Measurements from ENCODE around the gene EIF3K. TPM values are rescaled to one million over a fixed set of nuclear protein-coding genes. Genes with fewer than 3 reads are reported as not detected.

The EIF3K gene
- total RNA-seq, 1 donor from 2014 or later: 120 TPM

DNA sequence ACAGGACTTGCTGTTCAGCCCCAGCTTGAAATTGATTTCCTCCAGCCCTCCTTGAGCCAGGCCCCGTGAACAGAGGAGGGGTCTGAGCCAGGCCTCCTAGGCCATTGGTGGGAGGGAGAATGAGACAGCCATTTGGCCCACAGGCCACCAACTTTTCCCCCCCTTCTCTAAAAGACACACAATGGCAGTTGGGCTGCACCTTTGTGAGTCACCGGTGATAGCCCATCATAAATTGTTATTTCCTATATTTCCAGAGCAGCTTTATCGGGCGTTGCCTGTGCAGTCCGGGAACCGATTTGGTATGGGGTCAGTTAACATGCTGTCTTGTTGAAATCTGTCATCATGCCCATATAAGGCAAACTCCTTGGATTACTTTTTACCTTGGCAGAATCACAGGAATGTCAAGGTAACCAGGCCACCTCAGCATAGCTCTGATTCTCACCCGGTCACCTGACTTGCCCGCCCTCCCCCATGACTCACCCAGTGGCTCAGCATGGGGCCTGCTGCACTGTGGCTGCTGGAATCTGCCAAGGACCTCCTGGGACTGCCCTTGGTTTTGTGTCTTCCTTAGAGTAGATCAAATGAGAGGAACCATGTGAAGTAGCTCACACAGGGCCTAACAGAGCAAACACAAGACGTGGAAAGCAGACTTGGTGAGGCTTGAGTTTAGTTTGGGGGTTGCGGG is 64.5 kb downstream of the EIF3K start:
- DNase-seq (ENCODE audit: low spot score in 2 of 2): no peak
- no peak for FAIRE-seq

- no peak for FAIRE-seq
These were observed 65.3 kb downstream of the EIF3K start for GRCh38 chr19:38684078-38684861.

GRCh38 chr19:38684862-38685665 is 66.1 kb downstream of the EIF3K start:
- DNase-seq (ENCODE audit: low spot score in 2 of 2): no peak
- FAIRE-seq: no peak

More at GRCh38 chr19:38684078-38684861, 65.3 kb downstream of the EIF3K start:
- no peak for DNase-seq (ENCODE audit: low spot score in 2 of 2)

DNA sequence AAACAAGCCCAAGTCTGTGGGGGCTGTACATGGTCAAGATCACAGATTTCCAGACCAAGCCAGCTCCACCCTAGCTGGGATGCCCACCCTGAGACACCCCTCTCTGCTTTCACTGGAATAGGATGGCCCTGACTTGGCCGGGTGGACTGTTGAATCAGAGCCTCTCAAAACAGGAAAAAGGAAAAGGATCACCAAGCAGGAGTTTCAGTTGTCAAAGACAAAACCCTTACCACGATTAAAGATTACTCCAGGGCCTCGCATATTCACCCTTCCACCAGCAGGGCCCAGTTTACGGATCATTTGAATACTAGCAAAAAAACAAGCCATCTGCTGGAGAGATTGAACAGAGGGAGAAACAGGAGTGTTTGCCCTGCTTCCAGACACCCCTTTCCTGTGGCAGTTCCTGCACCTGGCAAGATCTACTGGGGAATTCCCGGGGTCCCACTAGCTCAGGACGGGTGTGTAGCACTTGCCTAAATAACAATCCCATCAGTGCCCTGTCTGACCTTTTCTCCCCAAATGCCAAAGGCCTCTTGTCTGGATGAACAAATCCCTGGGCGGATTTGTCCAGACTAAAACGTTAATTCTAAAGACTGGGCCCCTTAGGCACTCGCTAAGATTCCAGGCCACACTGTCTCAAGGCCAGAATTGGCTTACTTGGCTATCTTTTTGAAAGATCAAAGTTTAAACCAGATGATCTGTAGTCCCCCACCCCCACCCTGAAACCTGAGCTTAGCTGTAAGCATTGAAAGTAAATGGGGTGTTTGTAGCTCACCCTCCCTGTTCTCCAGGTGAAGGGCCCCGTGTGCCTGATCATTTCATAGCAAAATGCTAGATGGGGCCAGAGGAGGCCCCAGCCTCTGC is 66.9 kb downstream of the EIF3K start:
- FAIRE-seq: no peak
- no peak for DNase-seq (ENCODE audit: low spot score in 2 of 2)

DNA sequence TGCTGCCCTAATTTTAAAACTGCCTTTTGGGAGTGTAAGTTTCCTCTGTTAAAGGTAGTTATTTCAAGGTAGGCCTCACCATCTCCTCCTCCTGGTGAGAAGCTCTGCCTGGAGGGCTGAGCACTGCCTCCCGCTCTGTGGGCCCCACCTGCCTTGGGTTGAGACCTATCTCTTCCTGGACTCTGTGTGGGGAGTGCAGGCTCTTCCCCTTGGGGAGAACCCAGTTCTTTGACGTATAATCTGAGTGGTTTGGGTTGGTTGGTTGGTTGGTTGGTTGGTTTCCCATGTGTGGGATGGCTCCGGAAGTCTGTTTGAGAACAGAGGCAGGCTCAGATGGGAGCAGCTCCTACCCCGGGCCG is 67.5 kb downstream of the EIF3K start:
- no peak for DNase-seq (ENCODE audit: low spot score in 2 of 2)
- no peak for FAIRE-seq

Other genes starting within 250 kb of the EIF3K start
- gene PSMD8, start 244.6 kb upstream of the EIF3K start, total RNA-seq: 107 TPM
- gene GGN, start 231.2 kb upstream of the EIF3K start, total RNA-seq: 0.82 TPM
- gene SPRED3, start 230.5 kb upstream of the EIF3K start, total RNA-seq: 1.6 TPM
- 14.3 TPM for gene FAM98C, start 216.1 kb upstream of the EIF3K start, total RNA-seq
- under 0.01 TPM for gene RASGRP4, start 193.0 kb upstream of the EIF3K start, total RNA-seq
- gene RYR1, start 185.5 kb upstream of the EIF3K start, total RNA-seq: 4.5 TPM
- 1.2 TPM for gene MAP4K1, start 1.2 kb upstream of the EIF3K start, total RNA-seq
- gene ACTN4, start 28.5 kb downstream of the EIF3K start, total RNA-seq: 50.1 TPM
- under 0.01 TPM for gene CAPN12, start 125.3 kb downstream of the EIF3K start, total RNA-seq
- gene LGALS7, start 154.3 kb downstream of the EIF3K start, total RNA-seq: not detected
- not detected for gene LGALS7B, start 170.0 kb downstream of the EIF3K start, total RNA-seq
- gene LGALS4, start 193.8 kb downstream of the EIF3K start, total RNA-seq: under 0.01 TPM
- gene ECH1, start 212.6 kb downstream of the EIF3K start, total RNA-seq: 15.1 TPM
- 372 TPM for gene HNRNPL, start 230.8 kb downstream of the EIF3K start, total RNA-seq